HG03103 (cell line): ENCODE data around the gene PTPRR.

ENCODE experiments used
- ATAC-seq: cut with Tn5 transposase; IDR thresholded peaks from one replicate; pipeline ENCODE4 v1.9.1; 2021; ENCODE audit warnings: low read depth; ENCODE audit not compliant: unreplicated experiment

Gene PTPRR

DNA sequence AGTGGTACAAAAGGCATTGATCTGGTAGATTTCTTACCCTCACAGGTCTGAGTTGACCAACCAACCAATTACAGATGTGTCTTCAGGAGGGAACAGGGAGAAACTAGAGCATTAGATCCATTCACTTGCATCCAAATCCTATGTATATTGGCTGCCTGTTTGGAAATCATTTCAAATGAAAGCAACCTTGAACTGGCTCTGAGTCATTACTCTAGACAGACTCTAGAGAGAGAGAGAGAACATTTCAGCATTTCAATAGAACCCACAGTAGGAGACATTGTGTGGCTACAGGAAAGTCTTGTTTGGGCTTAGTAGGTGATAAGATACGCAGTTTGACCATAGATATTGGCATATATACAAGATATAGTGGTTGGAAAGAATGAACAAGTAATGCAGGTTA, 114.5 kb downstream of the PTPRR start:
- ATAC-seq: no peak

DNA sequence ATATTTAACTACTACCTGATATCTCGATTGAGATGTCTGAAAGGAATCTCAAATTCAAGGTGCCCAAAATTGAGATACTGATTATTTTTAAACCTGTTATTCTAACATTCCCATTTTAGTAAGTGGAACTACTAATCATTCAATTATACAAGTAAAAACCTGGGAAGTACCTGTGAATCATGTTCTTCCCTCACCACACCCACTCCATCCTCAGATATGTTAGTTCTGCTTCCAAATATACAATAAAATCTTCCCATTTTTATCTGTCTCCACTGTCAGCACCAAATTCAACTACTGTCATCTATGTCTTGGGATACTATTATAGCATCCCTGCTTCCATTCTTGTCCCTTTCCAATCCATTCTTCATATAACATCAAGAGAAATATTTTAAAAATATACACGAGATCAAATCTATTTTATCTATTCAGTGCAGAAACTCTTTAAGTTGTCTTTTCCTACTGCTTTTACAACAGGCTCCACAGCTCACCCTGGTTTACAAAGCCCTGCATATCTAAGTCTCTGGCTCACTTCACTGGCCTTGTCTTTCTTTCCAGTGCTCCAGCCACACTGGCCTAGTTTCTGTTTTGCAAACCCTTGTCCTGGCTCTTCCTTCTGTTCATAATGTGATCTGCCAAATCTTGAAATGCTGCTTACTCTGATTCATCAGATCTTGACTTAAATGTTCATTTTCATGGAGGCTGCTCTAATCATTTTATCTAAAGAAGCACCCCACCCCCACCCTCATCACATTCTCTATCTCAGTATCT, 122.3 kb downstream of the PTPRR start:
- no peak for ATAC-seq

DNA sequence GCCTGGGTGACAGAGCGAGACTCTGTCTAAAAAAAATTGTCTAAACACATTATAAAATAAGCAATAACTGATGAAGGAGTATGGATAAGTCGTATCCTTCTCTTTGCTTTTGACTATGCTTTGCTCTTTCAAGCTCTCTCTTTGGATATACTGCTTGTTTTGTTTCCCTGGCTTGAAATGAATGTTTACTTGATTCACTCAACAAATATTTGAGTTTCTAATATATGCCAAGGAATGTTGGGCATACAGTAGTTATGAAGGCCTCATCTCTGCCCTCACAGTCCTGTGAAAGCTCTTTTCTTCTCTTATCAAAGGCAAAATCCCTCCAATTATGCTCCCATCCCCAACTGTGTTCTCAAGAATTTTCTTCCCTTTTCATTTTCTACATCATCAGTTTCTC, 123.5 kb downstream of the PTPRR start:
- ATAC-seq: no peak

DNA sequence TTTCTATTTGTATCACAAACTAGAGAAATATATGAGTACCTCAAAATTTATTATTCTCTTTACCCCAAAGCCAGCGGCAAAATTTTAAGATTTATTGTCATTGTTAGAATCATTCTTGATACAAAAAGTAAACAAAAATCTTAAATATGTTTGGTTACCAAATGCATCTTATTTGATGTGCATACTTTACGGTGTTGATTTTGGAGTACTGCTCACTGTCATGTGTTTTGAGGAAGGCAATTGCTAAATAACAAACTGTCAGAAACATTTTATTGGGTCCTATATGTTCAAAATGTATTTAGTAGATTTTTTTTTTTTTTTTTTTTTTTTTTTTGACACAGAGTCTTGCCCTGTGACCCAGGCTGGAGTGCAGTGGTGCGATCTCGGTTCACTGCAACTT, 124.9 kb downstream of the PTPRR start:
- ATAC-seq: no peak

DNA sequence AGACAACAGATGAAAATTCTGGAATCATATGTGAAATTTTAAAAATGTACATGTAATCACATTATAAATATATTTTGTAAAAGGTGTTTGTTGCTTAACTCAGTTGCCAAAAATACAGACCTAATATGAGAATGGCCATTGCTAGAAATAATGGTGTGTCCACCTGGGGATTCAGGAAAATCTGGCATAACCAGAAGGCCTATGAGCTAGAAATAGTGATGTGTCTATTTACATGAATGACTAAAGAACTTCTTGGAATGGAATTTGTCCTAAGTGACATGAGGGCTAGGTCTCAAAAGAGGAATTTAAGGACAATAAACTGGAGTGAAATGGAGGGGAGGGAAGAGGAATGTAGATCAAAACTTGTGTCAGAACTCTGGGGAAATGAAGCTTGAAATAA, 126.4 kb downstream of the PTPRR start:
- no peak for ATAC-seq

DNA sequence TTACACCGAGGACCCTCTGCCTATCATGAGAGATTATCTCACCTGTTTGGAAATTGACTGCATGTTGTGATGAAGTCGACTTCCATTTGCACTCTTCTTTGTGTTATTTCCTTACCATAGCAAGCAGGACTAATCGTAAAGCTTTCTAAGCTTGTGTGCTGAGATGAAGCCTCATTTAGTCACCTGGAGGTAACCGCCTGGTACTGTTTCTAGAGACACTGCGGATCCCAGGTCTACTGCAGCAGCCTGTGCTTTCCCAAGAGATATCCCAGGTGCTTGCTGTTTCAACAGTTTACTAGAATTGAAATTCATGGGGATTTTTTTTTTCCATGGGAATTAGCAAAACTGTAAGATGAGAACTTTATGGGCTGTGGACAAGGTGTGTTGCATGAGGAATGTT, 131.8 kb downstream of the PTPRR start:
- no peak for ATAC-seq

DNA sequence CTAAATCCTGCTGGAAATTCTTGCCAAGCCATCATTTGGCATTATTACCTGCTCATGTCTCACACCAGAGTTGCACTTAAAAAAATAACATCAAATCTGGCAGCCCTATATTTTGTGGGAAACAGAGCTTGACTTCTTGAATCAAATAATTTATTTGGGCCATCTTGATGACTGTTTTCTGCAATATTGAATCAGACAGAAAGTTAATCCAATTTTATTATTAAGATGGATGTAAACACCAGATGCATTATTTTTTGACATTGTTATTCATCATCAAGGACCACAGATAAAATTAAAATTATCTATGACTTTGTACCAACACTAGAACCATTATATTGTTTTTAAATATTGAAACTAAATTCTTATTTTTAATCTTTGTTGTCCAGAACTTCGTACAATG, 132.9 kb downstream of the PTPRR start:
- ATAC-seq: no peak

DNA sequence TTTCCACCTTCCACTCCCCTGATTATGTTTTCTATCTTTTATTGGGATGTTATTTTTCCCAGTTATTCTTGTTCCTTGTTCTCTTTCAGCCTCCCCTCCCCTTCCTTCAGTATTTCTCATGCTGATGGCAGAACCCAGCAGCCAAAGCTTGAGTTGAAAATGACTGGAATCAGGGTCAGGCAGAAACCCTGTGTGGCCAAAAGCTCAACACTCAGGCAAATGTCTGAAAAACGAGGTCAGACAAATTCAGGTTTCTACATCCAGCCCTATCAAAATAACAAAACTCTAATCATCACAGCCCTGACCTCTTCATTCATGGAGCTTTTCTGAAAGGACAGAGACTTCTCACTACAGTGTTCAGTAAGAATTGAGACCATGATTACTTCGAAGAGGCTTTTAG, 134.6 kb downstream of the PTPRR start:
- no peak for ATAC-seq

DNA sequence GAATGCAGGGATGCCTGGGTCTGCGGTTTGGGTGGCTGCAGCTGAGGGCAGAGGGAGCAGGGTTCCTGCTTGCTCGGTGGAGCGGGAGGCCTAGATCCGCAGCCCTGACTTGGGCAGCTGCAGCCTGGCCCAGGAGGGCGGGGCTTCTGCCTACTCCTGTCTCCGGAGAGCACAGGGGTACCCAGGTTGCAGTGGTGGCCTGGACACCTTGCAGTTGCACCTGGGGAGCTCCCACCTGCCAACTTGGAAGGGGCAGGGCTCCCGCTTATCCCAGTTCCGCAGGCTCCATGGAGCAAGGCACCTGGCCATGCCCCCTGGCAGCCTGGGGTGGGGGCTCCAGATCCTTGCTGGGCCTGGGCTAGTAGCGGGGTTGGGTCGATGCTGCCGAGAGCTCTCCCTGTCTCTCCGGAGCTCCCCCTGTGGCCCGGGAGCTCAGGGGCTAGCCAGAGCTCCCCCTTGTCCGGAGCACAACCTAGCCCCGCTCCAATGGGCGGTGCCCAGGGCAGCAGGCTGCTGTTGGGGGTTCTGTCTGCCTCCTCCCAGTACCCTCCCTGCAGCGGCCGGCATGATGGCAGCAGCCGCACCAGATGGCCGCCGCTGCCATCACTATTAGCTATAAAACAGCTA, 136.4 kb downstream of the PTPRR start:
- no peak for ATAC-seq

DNA sequence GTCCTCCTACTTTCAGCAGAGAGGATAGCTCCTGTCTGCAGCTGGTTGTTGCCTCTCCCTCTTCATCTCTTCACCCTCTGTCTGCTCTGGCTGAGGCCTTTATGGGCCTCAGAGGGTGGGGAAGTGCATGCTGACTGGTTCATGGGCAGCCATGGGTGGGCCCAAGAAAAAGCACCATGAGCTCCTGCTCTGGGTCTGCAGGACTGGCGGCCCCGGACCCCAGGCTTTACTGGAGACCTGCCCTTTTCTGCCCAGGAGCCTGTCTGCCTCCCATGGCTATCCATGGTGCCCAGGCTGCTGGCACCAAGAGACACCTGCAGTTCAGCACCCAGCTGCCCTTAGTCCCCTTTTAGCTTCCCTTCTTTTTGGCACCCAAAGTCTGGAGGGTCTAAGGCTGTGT, 137.1 kb downstream of the PTPRR start:
- ATAC-seq: no peak

DNA sequence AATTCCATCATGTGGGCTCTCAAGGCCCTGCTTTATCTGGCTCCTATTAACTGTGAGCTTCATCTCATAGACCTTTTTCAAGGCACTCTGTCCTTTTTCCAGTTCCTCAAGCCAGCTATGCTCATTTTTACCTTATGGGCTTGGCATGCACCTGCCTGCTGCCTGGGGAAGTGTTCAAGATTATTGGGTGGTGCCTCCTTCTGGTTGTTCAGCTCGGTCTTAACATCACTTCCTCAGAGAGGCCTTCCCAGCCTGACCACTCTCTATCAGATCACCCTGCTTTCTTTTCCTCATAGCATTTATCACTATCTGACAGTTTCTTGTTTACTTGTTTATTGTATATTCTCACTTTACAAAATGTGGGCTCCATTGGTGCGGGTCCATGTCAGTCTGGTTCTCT, 141.3 kb downstream of the PTPRR start:
- no peak for ATAC-seq

DNA sequence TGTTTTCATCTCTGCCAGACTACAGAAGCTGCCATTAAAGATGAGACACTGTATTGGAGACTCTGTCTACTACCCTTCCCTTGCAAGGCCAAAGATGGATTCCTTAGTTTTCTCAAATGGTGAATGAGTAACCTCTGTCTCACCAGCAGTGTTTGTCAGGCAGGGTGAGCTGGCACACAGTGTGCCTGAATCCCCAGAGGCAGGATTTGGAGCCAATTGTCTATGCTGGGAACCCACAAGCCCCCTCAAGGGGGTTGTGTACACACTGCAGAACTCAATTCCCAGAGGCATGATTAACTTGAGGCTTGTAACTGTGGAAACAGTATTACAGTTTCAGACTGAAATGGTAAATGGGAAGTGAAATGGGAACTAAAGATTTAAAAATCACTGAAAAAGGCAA, 146.5 kb downstream of the PTPRR start:
- ATAC-seq: no peak

DNA sequence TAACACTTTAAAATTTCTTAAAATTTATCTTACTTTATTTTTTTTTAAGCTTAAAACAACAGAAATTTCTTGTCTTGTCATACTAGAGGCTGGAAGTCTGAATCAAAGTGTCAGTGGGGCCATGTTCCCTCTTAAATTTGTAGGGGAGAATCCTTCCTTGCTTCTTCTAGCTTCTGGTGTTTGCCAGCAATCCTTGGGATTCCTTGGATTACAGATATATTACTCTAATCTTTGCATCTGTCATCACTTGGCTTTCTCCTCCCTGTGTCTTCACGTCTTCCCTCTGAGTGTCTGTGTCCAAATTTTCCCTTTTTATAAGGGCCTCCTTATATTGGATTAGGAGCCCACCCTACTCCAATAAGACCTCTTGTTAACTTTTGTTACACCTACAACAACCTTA, 147.7 kb downstream of the PTPRR start:
- ATAC-seq: no peak

DNA sequence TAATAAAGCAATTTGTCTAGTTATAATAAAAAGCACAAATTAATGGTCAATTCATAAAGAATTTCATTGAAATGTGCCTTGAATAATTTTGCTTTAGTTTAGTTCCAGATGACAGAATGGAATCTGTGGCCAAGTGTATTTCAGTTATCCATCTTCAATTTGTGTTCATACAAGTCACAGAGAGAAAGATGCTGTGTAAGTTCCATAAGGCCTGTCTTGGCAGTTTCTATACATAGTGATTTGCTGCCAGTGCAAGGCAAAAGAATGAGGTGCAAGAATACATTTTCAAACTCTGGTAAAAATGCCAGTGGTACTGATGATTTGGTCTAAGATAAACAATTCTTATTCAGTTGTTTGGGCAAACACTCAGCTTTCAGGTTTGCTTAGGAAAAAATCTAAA, 149.0 kb downstream of the PTPRR start:
- no peak for ATAC-seq

DNA sequence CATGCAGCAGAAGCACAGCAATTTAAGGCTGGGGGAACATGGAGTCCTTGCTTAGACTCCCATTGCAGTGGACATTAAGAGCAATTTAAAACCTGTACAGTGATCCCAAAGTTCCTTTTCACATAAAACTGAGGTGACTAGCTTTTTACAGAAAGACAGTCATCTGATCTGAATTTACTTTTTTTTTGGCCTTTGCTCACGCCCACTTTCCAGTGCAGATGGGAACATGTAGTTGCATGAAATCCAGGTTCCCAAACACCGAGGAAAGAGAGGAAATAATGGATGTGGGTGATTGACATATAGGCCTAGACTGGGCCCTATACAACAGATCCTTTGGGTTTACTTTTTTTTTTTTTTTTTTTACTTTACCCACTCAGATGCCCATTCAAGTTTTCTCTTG, 156.9 kb downstream of the PTPRR start:
- ATAC-seq: no peak

DNA sequence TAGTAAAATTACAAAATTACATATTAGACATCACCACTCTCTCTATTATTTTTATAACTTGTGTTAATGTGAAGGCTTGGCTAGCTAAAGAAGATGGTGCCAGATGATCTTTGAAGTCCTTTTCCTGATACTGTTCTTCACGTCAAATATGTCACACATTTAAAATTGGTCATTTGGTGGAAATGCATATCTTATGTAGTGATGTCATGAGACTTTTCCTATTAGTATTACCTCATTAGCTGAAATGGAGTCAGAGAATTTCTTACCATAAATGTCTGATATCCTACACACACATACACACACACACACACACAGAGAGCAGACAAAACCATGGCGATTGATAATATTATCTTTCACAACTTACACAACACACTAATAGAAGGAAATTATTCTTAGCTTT, 158.5 kb downstream of the PTPRR start:
- ATAC-seq: no peak

DNA sequence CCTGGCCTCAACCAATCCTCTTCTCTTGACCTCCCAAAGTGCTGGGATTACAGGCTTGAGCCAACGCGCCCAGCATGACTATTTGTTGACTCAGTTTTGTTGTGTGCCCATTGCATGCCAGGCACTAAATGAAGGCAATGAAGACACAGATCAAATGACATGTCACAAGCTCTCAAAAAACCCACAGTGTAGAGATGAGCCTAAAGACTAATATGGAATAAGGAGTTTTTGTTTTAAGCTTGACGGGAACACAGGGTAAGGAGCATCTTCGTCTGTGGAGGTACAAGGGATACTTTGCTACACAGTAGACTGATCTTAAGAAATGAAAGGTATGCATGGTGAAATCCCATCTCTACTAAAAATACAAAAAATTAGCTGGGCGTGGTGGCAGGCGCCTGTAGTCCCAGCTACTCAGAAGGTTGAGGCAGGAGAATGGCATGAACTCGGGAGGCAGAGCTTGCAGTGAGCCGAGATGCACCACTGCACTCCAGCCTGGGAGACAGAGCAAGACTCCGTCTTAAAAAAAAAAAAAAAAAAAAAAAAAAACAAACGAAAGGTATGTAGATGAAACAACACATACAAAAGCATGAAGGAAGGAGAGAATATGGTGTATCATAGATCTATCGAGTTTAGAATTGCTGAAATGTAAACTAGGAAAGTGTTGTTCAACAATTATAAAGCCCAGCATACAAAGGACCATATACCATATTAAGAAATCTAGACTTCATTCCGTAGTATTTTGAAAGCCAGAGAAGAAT, 161.2 kb downstream of the PTPRR start:
- no peak for ATAC-seq

DNA sequence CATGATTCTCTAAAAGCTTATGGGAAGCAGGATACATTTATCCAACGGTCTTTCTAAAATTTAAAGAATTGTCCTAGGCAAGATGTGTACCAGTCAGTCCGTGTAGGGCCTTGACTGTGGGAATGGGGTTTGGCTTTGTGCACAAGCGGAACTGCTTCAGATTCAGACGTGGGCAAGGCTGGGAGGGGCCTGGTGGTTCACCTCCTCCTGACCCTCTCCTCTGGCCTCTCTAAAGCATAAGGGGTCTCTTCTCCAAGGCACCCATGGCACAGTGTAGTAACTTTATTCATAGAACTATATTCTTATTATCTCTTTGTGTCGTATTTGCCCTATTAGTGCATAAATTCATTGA, 162.1 kb downstream of the PTPRR start:
- ATAC-seq: no peak

DNA sequence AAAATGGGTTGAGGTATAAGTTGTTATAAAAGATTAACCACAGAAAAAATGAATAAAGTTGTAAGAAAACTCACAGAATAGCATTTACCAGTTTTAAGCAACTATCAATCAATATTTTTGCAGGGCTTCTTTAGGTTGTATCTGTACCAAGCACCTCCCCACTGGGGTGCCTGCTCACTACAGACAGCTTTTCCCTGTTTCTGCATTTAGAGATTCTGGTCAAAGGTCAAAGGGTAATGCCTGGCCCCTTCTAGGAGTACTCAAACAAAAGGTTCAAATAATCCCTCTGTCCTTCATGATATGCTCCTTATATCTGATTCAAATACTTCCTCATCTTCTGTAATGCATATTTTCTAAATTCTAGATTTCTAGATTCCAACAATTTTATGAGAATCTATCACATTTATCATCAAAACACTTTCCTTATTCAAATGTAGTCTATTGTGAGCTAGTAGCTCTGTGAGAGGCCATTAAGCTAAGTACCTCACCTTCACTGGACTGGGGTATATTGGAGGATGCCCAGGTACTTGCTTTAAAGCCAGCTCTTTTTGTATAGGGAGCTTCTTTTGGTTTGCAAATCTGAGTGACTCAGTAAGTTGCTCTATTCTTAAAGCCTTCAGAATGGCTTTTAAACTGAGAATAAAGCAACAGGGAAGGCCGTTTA, 162.6 kb downstream of the PTPRR start:
- no peak for ATAC-seq

DNA sequence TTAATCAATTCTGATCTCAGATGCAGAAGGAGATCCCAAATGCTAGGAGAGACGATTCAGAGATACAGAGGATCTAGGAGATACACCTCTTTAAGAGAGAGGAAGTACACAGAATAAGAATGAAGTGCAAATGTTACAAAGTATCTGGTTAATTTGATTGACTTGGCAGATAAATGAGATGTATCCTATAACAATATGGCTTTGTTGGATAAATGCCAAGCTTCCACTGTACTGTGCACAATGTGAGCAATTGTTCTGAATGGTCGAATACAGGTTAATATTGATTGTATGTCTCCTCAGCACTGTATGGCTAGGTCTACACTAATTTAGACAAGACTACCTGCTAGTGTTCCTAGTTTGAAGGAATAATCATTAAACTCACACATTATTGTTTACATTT, 163.7 kb downstream of the PTPRR start:
- no peak for ATAC-seq

DNA sequence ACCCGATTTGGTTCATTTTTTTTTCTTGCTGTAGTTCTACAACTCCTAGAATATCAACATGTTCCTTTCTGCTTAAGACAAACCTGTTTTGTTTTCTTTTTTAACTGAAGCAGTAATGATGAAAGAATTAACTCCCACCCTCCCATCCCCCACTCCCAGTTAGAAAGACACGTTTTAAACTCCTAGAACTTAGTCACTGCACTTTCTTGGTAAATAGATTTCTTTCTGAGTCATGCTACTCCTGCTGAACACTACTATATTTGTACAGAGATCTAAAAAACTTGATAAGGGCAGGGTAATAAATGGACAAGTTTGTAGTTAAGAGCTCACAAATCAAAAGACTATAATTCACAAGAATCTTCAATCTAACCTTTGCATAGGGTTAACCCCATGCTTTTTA, 164.4 kb downstream of the PTPRR start:
- no peak for ATAC-seq
